GM12873 (cell line): ENCODE results near the gene DNASE2.

Experiments used
- CTCF ChIP-seq: IDR thresholded peaks from 2 replicates; pipeline ENCODE4 v1.5.1; 2012; ENCODE audit warnings: low read depth, mild to moderate bottlenecking, moderate library complexity, low read length, control low read depth; ENCODE audit not compliant: insufficient read depth; ENCODE audit errors: missing control alignments

DNASE2 gene

GRCh38 chr19:12884926-12885748, 3.9 kb upstream of the DNASE2 start:
- peak; percentile 71 for TF ChIP-seq CTCF

GRCh38 chr19:12884627-12884925, 3.3 kb upstream of the DNASE2 start:
- TF ChIP-seq CTCF, result no peak

GRCh38 chr19:12884202-12884601, 3.0 kb upstream of the DNASE2 start:
- no peak for TF ChIP-seq CTCF

- TF ChIP-seq CTCF, result no peak
Measured at GRCh38 chr19:12882589-12882988, 1.3 kb upstream of the DNASE2 start.

- TF ChIP-seq CTCF, result no peak
Measured at GRCh38 chr19:12880551-12881171, 588 bp downstream of the DNASE2 start.

GRCh38 chr19:12875086-12875485, 6.2 kb downstream of the DNASE2 start:
- no peak for TF ChIP-seq CTCF

- no peak for TF ChIP-seq CTCF
Measured at GRCh38 chr19:12873891-12874745, 7.1 kb downstream of the DNASE2 start.
